ENCODE measurements around the gene ATAT1.

The ATAT1 gene

GRCh38 chr6:30685157-30686008 lies 58.7 kb downstream of the ATAT1 start:
- peak; percentile 53 for DNase-seq

DNA sequence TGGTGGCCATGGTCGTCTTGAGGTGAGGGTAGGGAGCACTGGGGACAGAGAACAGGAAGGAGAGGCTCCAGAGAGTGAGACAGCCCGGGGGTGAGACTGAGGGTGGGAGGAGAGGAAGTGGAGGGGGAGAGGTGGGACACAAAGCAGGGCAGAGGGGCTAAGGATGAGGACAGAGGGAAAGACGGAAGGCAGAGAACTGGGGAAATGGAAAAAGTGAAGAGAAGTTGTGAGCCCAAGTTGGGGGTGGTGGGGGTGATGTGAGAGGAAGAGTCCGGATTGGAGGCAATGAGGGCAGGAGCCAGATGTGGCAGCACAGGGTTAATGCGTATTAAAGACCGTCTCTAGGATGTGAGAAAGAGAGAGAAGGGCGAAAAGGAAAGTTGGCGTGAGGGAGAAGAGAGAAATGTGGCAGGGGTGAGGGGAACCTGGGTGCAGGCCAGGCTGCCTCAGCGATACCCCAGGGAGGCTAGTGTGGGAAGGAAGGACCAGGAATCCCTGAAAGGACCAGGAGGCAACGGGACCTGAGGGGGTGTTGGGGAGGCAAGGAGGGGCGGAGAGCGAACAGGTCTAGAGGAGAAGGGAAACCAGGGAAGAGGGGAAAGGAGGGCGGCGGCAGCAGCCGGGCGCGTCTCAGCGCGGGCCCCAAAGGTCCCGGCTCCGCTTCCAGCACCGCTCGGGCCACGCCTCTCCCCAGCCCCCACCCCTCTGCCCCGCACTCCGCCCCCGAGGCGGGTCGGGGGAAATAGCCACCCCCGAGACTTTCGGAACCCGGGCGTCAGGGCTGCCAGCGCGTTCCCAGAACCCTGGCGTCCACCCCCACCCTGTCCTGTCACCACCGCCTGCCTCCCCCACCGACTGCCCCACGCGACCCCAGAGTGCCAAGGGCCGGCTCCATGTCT lies 59.6 kb downstream of the ATAT1 start, which contains the start of gene PPP1R18:
Gene PPP1R18 (minus strand): TSS at position 637 of the 899 bp plus-strand sequence. CDS start 627 bp downstream, at position 10.
- peak; percentile 74 for DNase-seq

GRCh38 chr6:30686908-30687658 lies 60.4 kb downstream of the ATAT1 start:
- peak; percentile 99 for DNase-seq

- peak; percentile 61 for DNase-seq
These were observed 61.2 kb downstream of the ATAT1 start for GRCh38 chr6:30687659-30688431.

GRCh38 chr6:30688569-30688968 lies 61.9 kb downstream of the ATAT1 start:
- DNase-seq = no peak

DNA sequence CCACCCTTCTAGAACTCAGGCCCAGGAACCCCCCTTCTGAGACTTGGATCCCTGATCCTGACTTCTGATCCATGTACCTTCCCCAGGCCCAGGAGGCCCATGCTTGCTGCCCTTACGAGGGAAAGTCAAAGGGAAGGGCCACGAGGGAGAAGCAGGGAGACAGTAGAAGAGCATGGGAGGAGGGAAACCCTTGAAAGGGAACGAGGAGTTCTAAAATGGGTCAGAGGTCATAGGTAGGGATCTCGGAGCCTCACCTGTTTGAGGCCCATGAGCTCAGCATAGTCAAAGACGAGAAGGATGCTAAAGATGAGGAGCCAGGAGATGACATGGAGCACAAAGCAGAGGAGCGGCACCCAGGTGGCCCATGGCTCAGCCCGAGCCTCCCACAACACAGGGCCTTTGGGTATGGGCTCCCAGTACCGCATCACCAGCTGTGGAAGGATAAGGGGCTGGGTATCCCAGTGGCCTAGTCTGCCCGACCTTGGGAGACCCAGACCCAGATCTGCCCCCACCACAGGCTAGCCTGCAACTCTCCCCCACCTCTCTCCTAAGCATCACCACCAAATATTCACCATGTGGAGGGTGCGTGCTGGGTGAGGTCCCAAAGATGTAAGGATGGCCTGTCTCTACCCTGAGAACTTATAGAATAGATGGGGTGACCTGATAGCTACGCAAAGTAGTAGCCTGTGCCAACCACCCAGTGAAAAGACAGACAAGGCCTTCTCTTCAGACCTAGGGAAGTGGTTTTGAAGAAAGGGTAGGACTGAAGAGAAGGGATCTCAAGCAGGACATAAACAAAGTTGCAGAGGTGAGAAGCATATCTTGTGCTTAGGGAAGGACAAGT lies 62.6 kb downstream of the ATAT1 start:
- no peak for DNase-seq

DNA sequence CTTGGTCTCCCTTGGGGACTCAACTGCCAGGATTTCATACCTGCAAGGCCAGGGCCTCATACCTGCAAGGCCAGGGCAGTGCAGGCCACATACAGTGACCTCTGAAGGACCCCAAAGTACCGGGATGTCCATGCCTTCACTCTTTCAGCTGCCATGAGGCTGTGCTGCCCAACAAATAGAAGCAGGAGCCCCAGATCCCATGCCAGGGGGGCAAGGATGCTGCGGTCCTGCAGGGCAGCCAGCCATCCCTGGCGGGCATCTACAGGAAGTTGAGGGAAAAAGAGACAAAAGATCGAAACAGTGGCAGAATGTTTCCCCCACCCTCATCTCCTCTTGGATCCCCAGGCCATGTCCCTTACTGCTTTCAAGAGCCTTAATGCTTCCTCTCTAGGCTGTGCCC lies 63.3 kb downstream of the ATAT1 start:
- no peak for DNase-seq

DNA sequence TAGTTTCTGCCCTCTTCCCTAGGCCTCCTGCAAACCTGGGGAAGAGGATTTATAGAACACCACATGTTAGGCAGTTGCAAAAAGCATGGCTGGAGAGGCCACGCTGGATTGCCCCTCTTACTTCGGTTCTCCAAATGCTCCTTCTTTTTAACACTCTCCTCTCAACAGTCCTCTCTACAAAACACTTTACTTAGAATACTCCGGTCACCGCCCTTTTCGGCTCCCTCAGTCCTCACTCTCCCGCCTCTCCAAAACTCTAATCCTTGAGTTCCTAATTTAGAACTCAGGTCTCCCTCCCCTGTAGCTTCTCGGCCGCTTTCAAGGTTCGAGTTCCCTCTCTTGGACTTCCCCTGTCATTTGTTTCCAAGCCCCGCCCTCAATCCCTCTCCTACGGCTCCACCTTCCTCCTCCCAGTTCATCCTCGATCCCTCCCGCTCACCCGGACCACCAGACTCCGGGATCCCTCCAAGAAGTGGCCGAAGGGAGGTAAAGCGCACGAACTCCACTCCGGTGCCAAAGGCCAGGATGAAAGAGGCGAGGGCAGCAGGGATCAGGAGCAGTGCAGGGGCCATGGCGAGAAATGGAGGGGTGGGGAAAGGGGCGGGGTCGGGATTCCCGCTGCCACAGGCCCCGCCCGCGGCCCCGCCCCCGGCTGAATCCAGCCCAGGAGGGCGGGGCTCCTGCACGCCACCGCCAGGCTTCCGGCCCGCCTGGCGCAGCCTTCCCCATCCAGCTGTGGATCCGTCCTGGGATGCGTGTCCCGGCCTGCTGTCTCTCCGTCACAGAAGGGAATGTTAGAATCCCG lies 63.9 kb downstream of the ATAT1 start, which contains the start of gene NRM:
Gene NRM (minus strand): TSS at position 582 of the 805 bp plus-strand sequence. CDS start 10 bp downstream, at position 572.
- DNase-seq = peak; percentile 91

- no peak for DNase-seq
These were observed 64.7 kb downstream of the ATAT1 start for GRCh38 chr6:30691208-30691847.

Data from HCEC 1CT (cell line).